Measurements from ENCODE around the gene PIK3AP1. TPM values are rescaled to one million over a fixed set of nuclear protein-coding genes. Genes with fewer than 3 reads are reported as not detected.

Gene PIK3AP1
- total and polyA plus RNA-seq, 2 of the 13 experiments (the other 11 are each of a cell fraction or from before 2014, with no cell fraction given) = 3.6 to 13.8 TPM

GRCh38 chr10:96586419-96587263 is 133.7 kb downstream of the PIK3AP1 start, which contains the start of gene TM9SF3 (continued):
- TF ChIP-seq ERF (CRISPR knock-in tag; IDR thresholded peaks at IDR 0.05) (peak; percentile 79), REPIN1 (CRISPR knock-in tag; IDR thresholded peaks at IDR 0.05; ENCODE audit: borderline replicate concordance, low read depth) (0 out of 2 replicates have a peak, but pooled peaks have one; percentile 24), ZNF607 (CRISPR knock-in tag; IDR thresholded peaks at IDR 0.05; ENCODE audit: borderline replicate concordance) (0 out of 2 replicates have a peak, but pooled peaks have one; percentile 11), ZNF660 (CRISPR knock-in tag; IDR thresholded peaks at IDR 0.05; ENCODE audit: borderline replicate concordance, low read depth) (no peak), KLF11 (CRISPR knock-in tag; IDR thresholded peaks at IDR 0.05) (no peak; the same call in 1 of the 2 replicates), YY1 (IDR thresholded peaks at IDR 0.05; ENCODE audit: insufficient read depth, insufficient replicate concordance, low read depth, low read length) (peak; percentile 68), HDAC1 (CRISPR knock-in tag; IDR thresholded peaks at IDR 0.05) (peak; percentile 62), RAD21 (CRISPR knock-in tag; IDR thresholded peaks at IDR 0.05) (peak; percentile 14; the same call in 1 of the 2 replicates), MYNN (CRISPR knock-in tag; IDR thresholded peaks at IDR 0.05; ENCODE audit: low read depth) (0 out of 2 replicates have a peak, but pooled peaks have one; percentile 45), ZNF563 (CRISPR knock-in tag; IDR thresholded peaks at IDR 0.05) (peak; percentile 77; the same call in 1 of the 2 replicates), ZNF274 (CRISPR knock-in tag; IDR thresholded peaks at IDR 0.05) (no peak; the same call in 1 of the 2 replicates), REXO4 (CRISPR knock-in tag; IDR thresholded peaks at IDR 0.05; ENCODE audit: borderline replicate concordance) (no peak), GABPA (IDR thresholded peaks at IDR 0.05; ENCODE audit: low read depth, low read length) (peak; percentile 88), GABPA (CRISPR knock-in tag; IDR thresholded peaks at IDR 0.05; ENCODE audit: low read depth) (peak; percentile 87), ZNF788 (CRISPR knock-in tag; IDR thresholded peaks at IDR 0.05; ENCODE audit: borderline replicate concordance) (peak; percentile 47; the same call in 1 of the 2 replicates), IRX3 (CRISPR knock-in tag; IDR thresholded peaks at IDR 0.05; ENCODE audit: borderline replicate concordance, low read depth) (peak; percentile 55; the same call in 1 of the 2 replicates), GATAD1 (CRISPR knock-in tag; IDR thresholded peaks at IDR 0.05) (peak; percentile 81)
- TF ChIP-seq, protein P1, sequence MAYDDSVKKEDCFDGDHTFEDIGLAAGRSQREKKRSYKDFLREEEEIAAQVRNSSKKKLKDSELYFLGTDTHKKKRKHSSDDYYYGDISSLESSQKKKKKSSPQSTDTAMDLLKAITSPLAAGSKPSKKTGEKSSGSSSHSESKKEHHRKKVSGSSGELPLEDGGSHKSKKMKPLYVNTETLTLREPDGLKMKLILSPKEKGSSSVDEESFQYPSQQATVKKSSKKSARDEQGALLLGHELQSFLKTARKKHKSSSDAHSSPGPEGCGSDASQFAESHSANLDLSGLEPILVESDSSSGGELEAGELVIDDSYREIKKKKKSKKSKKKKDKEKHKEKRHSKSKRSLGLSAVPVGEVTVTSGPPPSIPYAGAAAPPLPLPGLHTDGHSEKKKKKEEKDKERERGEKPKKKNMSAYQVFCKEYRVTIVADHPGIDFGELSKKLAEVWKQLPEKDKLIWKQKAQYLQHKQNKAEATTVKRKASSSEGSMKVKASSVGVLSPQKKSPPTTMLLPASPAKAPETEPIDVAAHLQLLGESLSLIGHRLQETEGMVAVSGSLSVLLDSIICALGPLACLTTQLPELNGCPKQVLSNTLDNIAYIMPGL (CRISPR knock-in tag; IDR thresholded peaks at IDR 0.05; ENCODE audit: borderline replicate concordance in 1 of 2, low read depth in 1 of 2) = peak; percentile 1 to 83; a peak in 3 of 4 replicates
- TF ChIP-seq, protein P2, sequence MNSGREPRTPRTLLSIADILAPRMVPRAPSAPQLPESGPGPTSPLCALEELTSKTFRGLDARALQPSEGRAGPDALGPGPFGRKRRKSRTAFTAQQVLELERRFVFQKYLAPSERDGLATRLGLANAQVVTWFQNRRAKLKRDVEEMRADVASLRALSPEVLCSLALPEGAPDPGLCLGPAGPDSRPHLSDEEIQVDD (CRISPR knock-in tag; IDR thresholded peaks at IDR 0.05; ENCODE audit: borderline replicate concordance) = peak; percentile 38; the same call in 1 of the 2 replicates
- TF ChIP-seq, protein P3, sequence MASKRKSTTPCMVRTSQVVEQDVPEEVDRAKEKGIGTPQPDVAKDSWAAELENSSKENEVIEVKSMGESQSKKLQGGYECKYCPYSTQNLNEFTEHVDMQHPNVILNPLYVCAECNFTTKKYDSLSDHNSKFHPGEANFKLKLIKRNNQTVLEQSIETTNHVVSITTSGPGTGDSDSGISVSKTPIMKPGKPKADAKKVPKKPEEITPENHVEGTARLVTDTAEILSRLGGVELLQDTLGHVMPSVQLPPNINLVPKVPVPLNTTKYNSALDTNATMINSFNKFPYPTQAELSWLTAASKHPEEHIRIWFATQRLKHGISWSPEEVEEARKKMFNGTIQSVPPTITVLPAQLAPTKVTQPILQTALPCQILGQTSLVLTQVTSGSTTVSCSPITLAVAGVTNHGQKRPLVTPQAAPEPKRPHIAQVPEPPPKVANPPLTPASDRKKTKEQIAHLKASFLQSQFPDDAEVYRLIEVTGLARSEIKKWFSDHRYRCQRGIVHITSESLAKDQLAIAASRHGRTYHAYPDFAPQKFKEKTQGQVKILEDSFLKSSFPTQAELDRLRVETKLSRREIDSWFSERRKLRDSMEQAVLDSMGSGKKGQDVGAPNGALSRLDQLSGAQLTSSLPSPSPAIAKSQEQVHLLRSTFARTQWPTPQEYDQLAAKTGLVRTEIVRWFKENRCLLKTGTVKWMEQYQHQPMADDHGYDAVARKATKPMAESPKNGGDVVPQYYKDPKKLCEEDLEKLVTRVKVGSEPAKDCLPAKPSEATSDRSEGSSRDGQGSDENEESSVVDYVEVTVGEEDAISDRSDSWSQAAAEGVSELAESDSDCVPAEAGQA (IDR thresholded peaks at IDR 0.05; ENCODE audit: low read depth) = peak; percentile 59; the same call in 1 of the 2 replicates
- TF ChIP-seq, protein P3 (CRISPR knock-in tag; IDR thresholded peaks at IDR 0.05; ENCODE audit: borderline replicate concordance) = peak; percentile 34; the same call in 1 of the 2 replicates
